Measurements from ENCODE around the gene PLCH1. TPM values are rescaled to one million over a fixed set of nuclear protein-coding genes. Genes with fewer than 3 reads are reported as not detected.

Gene PLCH1
- total and polyA plus RNA-seq, 9 of the 15 experiments (the other 6 are each of a cell fraction or from before 2014, with no cell fraction given) = 0.17 to 0.62 (median 0.40) TPM

GRCh38 chr3:155370198-155370597 is 374.7 kb downstream of the PLCH1 start:
- Histone ChIP-seq H3K27me3 (ENCODE audit: control insufficient read depth in 2 of 2, insufficient read depth in 2 of 2, low read length in 2 of 2) (no peaks in the 10 kb centered on the region), H4K20me1 (replicated peaks; ENCODE audit: control insufficient read depth, insufficient read depth, low read length) (no peaks in the 10 kb centered on the region), H3K4me1 (replicated peaks in 1 of 2; ENCODE audit: control insufficient read depth in 2 of 2, insufficient read depth in 2 of 2, low read length in 2 of 2) (peaks cover 0 to 12% of the 10 kb centered on the region in 2 experiments; a peak in 3 of 5 replicates), H3K9me1 (ENCODE audit: control insufficient read depth, insufficient read depth, low read length) (no peaks in the 10 kb centered on the region), H3K36me3 (ENCODE audit: control insufficient read depth, insufficient read depth, low read length) (no peaks in the 10 kb centered on the region), H3K4me3 (no peak overlapping the region), H3K4me2 (ENCODE audit: insufficient read depth, low read length) (no peak overlapping the region), H3K9ac (ENCODE audit: insufficient read depth in 1 of 2, low read depth in 2 of 2, low read length in 2 of 2) (no peak overlapping the region), H2AFZ (ENCODE audit: low read depth, low read length) (peak overlapping the region; percentile 57), H3K9me3 (replicated peaks; ENCODE audit: control insufficient read depth, insufficient read depth, low read depth, low read length) (peaks cover 4% of the 10 kb centered on the region; the same call in 1 of the 2 replicates), H3K27ac (ENCODE audit: extremely low read depth, low read depth, low read length) (no peak overlapping the region), H3K79me2 (ENCODE audit: control insufficient read depth, insufficient read depth, low read length) (no peaks in the 10 kb centered on the region)
- no TSS peak for BruUV-seq (replicated peaks)
- DNase-seq (ENCODE audit: extremely low read depth in 1 of 4, low spot score in 3 of 4) = no peak
- TF ChIP-seq ZBTB7A (IDR thresholded peaks at IDR 0.05; ENCODE audit: borderline replicate concordance, control insufficient read depth, low read depth, low read length) (no peak), TRIM25 (IDR thresholded peaks at IDR 0.05; ENCODE audit: borderline replicate concordance) (no peak), RAD51 (IDR thresholded peaks at IDR 0.05; ENCODE audit: borderline replicate concordance, low read depth) (no peak), MECOM (CRISPR knock-in tag; IDR thresholded peaks at IDR 0.05) (no peak), HSF4 (CRISPR knock-in tag; IDR thresholded peaks at IDR 0.05; ENCODE audit: borderline replicate concordance) (no peak), PHF8 (IDR thresholded peaks at IDR 0.05; ENCODE audit: borderline replicate concordance, low read length) (no peak), FOXJ3 (CRISPR knock-in tag; IDR thresholded peaks at IDR 0.05) (no peak), NCOA1 (IDR thresholded peaks at IDR 0.05; ENCODE audit: low read depth) (no peak)
- TF ChIP-seq, protein P1, sequence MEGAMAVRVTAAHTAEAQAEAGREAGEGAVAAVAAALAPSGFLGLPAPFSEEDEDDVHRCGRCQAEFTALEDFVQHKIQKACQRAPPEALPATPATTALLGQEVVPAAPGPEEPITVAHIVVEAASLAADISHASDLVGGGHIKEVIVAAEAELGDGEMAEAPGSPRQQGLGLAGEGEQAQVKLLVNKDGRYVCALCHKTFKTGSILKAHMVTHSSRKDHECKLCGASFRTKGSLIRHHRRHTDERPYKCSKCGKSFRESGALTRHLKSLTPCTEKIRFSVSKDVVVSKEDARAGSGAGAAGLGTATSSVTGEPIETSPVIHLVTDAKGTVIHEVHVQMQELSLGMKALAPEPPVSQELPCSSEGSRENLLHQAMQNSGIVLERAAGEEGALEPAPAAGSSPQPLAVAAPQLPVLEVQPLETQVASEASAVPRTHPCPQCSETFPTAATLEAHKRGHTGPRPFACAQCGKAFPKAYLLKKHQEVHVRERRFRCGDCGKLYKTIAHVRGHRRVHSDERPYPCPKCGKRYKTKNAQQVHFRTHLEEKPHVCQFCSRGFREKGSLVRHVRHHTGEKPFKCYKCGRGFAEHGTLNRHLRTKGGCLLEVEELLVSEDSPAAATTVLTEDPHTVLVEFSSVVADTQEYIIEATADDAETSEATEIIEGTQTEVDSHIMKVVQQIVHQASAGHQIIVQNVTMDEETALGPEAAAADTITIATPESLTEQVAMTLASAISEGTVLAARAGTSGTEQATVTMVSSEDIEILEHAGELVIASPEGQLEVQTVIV (CRISPR knock-in tag; IDR thresholded peaks at IDR 0.05; ENCODE audit: borderline replicate concordance) = no peak
- POLR2A ChIA-PET = interaction anchor here (0.6 to 1.4 kb wide), 2 partner anchors 12 to 930 kb away, joined by 3 to 6 read pairs; no protein-coding TSS in a partner anchor
- intact Hi-C loops (cut with micrococcal nuclease) = no loop called here
- peak; percentile 26; the same call in 2 of the 3 replicates for ATAC-seq
- no peak for FAIRE-seq
- CTCF ChIA-PET (ENCODE audit: low intra/inter-chr PET ratio) = no interaction called here
- in situ Hi-C loops (cut with MboI) = loop anchor here (25.0 kb wide), 1 partner anchor 492 kb away; the partner anchor contains the start of genes GMPS and SLC33A1

Data from K562 (cell line).